H1 (cell line): ENCODE measurements around the gene CPT1A. TPM values are rescaled to one million over a fixed set of nuclear protein-coding genes. Genes with fewer than 3 reads are reported as not detected.

ENCODE experiments used
- CTCF ChIA-PET: fragments of 300-600 bp; sonication (Branson Sonifier 250); formaldehyde crosslinking; loops from one replicate; lab custom pipeline; 2021; ENCODE audit not compliant: partially characterized antibody; lab: Charles Lee
- POLR2A ChIA-PET: fragments of 300-600 bp; sonication (Branson Sonifier 250); formaldehyde crosslinking; loops from one replicate; lab custom pipeline; 2021; ENCODE audit warnings: inconsistent platforms; ENCODE audit not compliant: partially characterized antibody; lab: Charles Lee
- DNase-seq, 2 experiments: peaks; one replicate each; pipeline versions ENCODE4 v3.0.0 to v3.0.0-alpha.2; 2010 to 2022; ENCODE audit warnings: low spot score in 2 of 2, low read depth in 1 of 2, mixed read lengths in 1 of 2
- FAIRE-seq: peaks from 2 replicates; lab custom pipeline; 2011; peaks lifted over from hg19 to GRCh38; lab: Jason Lieb, UNC
- H2AFZ ChIP-seq: 2 replicates; pipeline ENCODE4 v1.8.1; 2012; ENCODE audit warnings: low read length, inconsistent platforms
- H2AK5ac ChIP-seq: 2 replicates; pipeline ENCODE4 v1.6.1; 2013; ENCODE audit warnings: low read depth, low read length
- H2BK120ac ChIP-seq: replicated peaks from 2 replicates; pipeline ENCODE3; 2013; ENCODE audit warnings: low read depth, low read length, inconsistent platforms
- H2BK12ac ChIP-seq: 2 replicates; pipeline ENCODE4 v1.6.1; 2013; ENCODE audit warnings: low read depth, low read length
- H2BK15ac ChIP-seq: 2 replicates; pipeline ENCODE4 v1.6.1; 2013; ENCODE audit warnings: low read length
- H2BK20ac ChIP-seq: 2 replicates; pipeline ENCODE4 v1.6.1; 2013; ENCODE audit warnings: low read length
- H2BK5ac ChIP-seq: 2 replicates; pipeline ENCODE4 v1.6.1; 2013; ENCODE audit warnings: low read depth, low read length
- H3K14ac ChIP-seq: 2 replicates; pipeline ENCODE4 v1.6.1; 2013; ENCODE audit warnings: inconsistent platforms; ENCODE audit not compliant: insufficient read length
- H3K18ac ChIP-seq: 2 replicates; pipeline ENCODE4 v1.6.1; 2013; ENCODE audit warnings: low read length; ENCODE audit errors: extremely low read depth
- H3K23ac ChIP-seq: 2 replicates; pipeline ENCODE4 v1.6.1; 2013; ENCODE audit warnings: inconsistent platforms; ENCODE audit not compliant: insufficient read length
- H3K23me2 ChIP-seq: 2 replicates; pipeline ENCODE4 v1.6.1; 2013; ENCODE audit warnings: low read depth, low read length
- H3K27ac ChIP-seq: 2 replicates; pipeline ENCODE4 v1.6.1; 2011; ENCODE audit warnings: low read depth, low read length, inconsistent platforms
- H3K27me3 ChIP-seq, 4 experiments: replicated peaks in 1 of 4; 1 replicate in 1 of 4; 2 replicates in 3 of 4; pipeline versions ENCODE4 v1.6.1 to v1.8.1; 2011 to 2013; ENCODE audit warnings: low read length in 3 of 4, mild to moderate bottlenecking in 3 of 4, inconsistent platforms in 2 of 4, mixed read lengths in 2 of 4, moderate library complexity in 1 of 4; ENCODE audit not compliant: control insufficient read depth in 3 of 4, insufficient read depth in 3 of 4; ENCODE audit errors: extremely low read depth in 1 of 4
- H3K36me3 ChIP-seq, 4 experiments: 2 replicates each; pipeline versions ENCODE4 v1.6.1 to v1.8.1; 2011 to 2013; ENCODE audit warnings: mild to moderate bottlenecking in 4 of 4, low read length in 3 of 4, moderate library complexity in 2 of 4, control low read depth in 1 of 4, inconsistent platforms in 1 of 4; ENCODE audit not compliant: insufficient read depth in 4 of 4, control insufficient read depth in 2 of 4
- H3K4ac ChIP-seq: replicated peaks from 2 replicates; pipeline ENCODE3; 2013; ENCODE audit warnings: low read length, low read depth, mixed read lengths, inconsistent platforms; ENCODE audit not compliant: insufficient read length
- H3K4me1 ChIP-seq, 4 experiments: replicated peaks in 1 of 4; 1 replicate in 1 of 4; 2 replicates in 3 of 4; pipeline versions ENCODE4 v1.6.1 to v1.8.1; 2011 to 2013; ENCODE audit warnings: low read length in 3 of 4, inconsistent platforms in 2 of 4, mixed read lengths in 1 of 4; ENCODE audit not compliant: insufficient read depth in 4 of 4, control insufficient read depth in 3 of 4
- H3K4me2 ChIP-seq, 2 experiments: 2 replicates each; pipeline versions ENCODE4 v1.6.1 to v1.8.1; 2011 to 2013; ENCODE audit warnings: low read depth in 2 of 2, low read length in 2 of 2, control low read depth in 1 of 2, inconsistent platforms in 1 of 2, mild to moderate bottlenecking in 1 of 2; ENCODE audit not compliant: insufficient read depth in 1 of 2
- H3K4me3 ChIP-seq, 4 experiments: fragments of 200-600, 300-600 bp in 1 of 4; sonication (generic), shearing (Covaris generic), sonication (Bioruptor Twin) in 1 of 4; 2 replicates each; pipeline versions ENCODE4 v1.5.1 to v1.8.1; 2011 to 2016; ENCODE audit warnings: low read length in 4 of 4, low read depth in 3 of 4, control low read depth in 2 of 4, inconsistent platforms in 2 of 4, mild to moderate bottlenecking in 2 of 4, mixed read lengths in 1 of 4, moderate library complexity in 1 of 4; ENCODE audit not compliant: insufficient read depth in 2 of 4; ENCODE audit errors: extremely low read depth in 1 of 4
- H3K56ac ChIP-seq: replicated peaks from 2 replicates; pipeline ENCODE3; 2013; ENCODE audit warnings: low read depth, mild to moderate bottlenecking, mixed read lengths, low read length, inconsistent platforms; ENCODE audit not compliant: insufficient read length
- H3K79me1 ChIP-seq: 2 replicates; pipeline ENCODE4 v1.6.1; 2013; ENCODE audit warnings: low read depth, low read length, control low read depth
- H3K79me2 ChIP-seq, 2 experiments: 2 replicates each; pipeline versions ENCODE4 v1.6.1 to v1.8.1; 2012 to 2013; ENCODE audit warnings: low read length in 2 of 2, mild to moderate bottlenecking in 2 of 2, inconsistent platforms in 1 of 2; ENCODE audit not compliant: insufficient read depth in 2 of 2, control insufficient read depth in 1 of 2
- H3K9ac ChIP-seq, 4 experiments: replicated peaks in 1 of 4; 1 replicate in 1 of 4; 2 replicates in 3 of 4; pipeline versions ENCODE4 v1.6.1 to v1.8.1; 2011 to 2013; ENCODE audit warnings: low read depth in 3 of 4, low read length in 3 of 4, control low read depth in 2 of 4, mild to moderate bottlenecking in 2 of 4, moderate library complexity in 2 of 4, inconsistent platforms in 1 of 4; ENCODE audit errors: extremely low read depth in 1 of 4
- H3K9me3 ChIP-seq, 2 experiments: 2 replicates each; pipeline versions ENCODE4 v1.6.1 to v1.8.1; 2012 to 2013; ENCODE audit warnings: mild to moderate bottlenecking in 2 of 2, moderate library complexity in 2 of 2, control low read depth in 1 of 2, inconsistent platforms in 1 of 2, low read depth in 1 of 2, low read length in 1 of 2, mixed read lengths in 1 of 2; ENCODE audit not compliant: insufficient read depth in 2 of 2
- H4K20me1 ChIP-seq, 2 experiments: replicated peaks in 1 of 2; 2 replicates each; pipeline versions ENCODE3 to v1.8.1; 2011 to 2013; ENCODE audit warnings: inconsistent platforms in 2 of 2, low read length in 2 of 2, mild to moderate bottlenecking in 1 of 2; ENCODE audit not compliant: insufficient read depth in 2 of 2, control insufficient read depth in 1 of 2
- H4K5ac ChIP-seq: 2 replicates; pipeline ENCODE4 v1.6.1; 2013; ENCODE audit warnings: low read length, low read depth, mixed read lengths, inconsistent platforms; ENCODE audit not compliant: insufficient read length
- H4K8ac ChIP-seq: 2 replicates; pipeline ENCODE4 v1.8.0; 2013; ENCODE audit warnings: mild to moderate bottlenecking, moderate library complexity, low read length, inconsistent platforms; ENCODE audit not compliant: insufficient read depth; ENCODE audit errors: extremely low read depth
- H4K91ac ChIP-seq: replicated peaks from 2 replicates; pipeline ENCODE3; 2013; ENCODE audit warnings: low read length, mixed read lengths, inconsistent platforms; ENCODE audit not compliant: insufficient read length
- FOSL1 ChIP-seq: IDR thresholded peaks from 2 replicates; pipeline ENCODE4 v1.6.1; 2011; ENCODE audit warnings: mild to moderate bottlenecking, low read depth, low read length, moderate library complexity; ENCODE audit not compliant: insufficient read depth
- HDAC2 ChIP-seq, 2 experiments: fragments of 300-600 bp in 1 of 2; sonication (generic) in 1 of 2; IDR thresholded peaks; 2 replicates each; pipeline ENCODE4 v1.6.1; 2011 to 2012; ENCODE audit warnings: low read depth in 2 of 2, low read length in 2 of 2, mild to moderate bottlenecking in 2 of 2, moderate library complexity in 2 of 2, borderline replicate concordance in 1 of 2, inconsistent platforms in 1 of 2
- KDM5A ChIP-seq: fragments of 200-600 bp; IDR thresholded peaks from 2 replicates; pipeline ENCODE4 v1.7.1; 2012; ENCODE audit warnings: mild to moderate bottlenecking, low read length, inconsistent platforms, mixed read lengths
- MAFK ChIP-seq: IDR thresholded peaks from 2 replicates; pipeline ENCODE4 v1.6.1; 2012; ENCODE audit warnings: low read depth, mild to moderate bottlenecking, improper control_type of control experiment, low read length
- POLR2A ChIP-seq, 2 experiments: IDR thresholded peaks; 1 replicate in 1 of 2; 2 replicates in 1 of 2; pipeline ENCODE4 v1.6.1; 2011; ENCODE audit warnings: low read depth in 2 of 2, low read length in 2 of 2, mild to moderate bottlenecking in 2 of 2; ENCODE audit errors: control extremely low read depth in 1 of 2
- POLR2AphosphoS5 ChIP-seq: IDR thresholded peaks from 2 replicates; pipeline ENCODE4 v1.6.1; 2011; ENCODE audit warnings: low read depth, low read length
- SIN3A ChIP-seq, 2 experiments: IDR thresholded peaks in 1 of 2; conservative IDR thresholded peaks in 1 of 2; 2 replicates each; pipeline ENCODE4 v1.6.1; 2011 to 2012; ENCODE audit warnings: low read length in 2 of 2, improper control_type of control experiment in 1 of 2, low read depth in 1 of 2, mild to moderate bottlenecking in 1 of 2
- SIRT6 ChIP-seq: IDR thresholded peaks from one replicate; pipeline ENCODE4 v1.7.1; 2012; ENCODE audit warnings: low read length, inconsistent platforms
- SP1 ChIP-seq: IDR thresholded peaks from 2 replicates; pipeline ENCODE4 v1.6.1; 2011; ENCODE audit warnings: low read depth, low read length
- SUZ12 ChIP-seq: fragments of 200-600 bp; sonication (generic); IDR thresholded peaks from 2 replicates; pipeline ENCODE4 v1.6.1; 2012; ENCODE audit warnings: mild to moderate bottlenecking, inconsistent platforms, low read length, moderate library complexity, mixed read lengths
- TCF12 ChIP-seq: IDR thresholded peaks from 2 replicates; pipeline ENCODE4 v1.6.1; 2011; ENCODE audit warnings: low read depth, mild to moderate bottlenecking, low read length
- WGBS, 2 experiments: shearing (Covaris generic) in 1 of 2; methylation state at CpG; one replicate each; pipeline versions ENCODE4 v1.1.6 to v1.1.7; 2013 to 2015; ENCODE audit warnings: low lambda C conversion rate in 2 of 2, mixed read lengths in 2 of 2, inconsistent platforms in 1 of 2, low coverage in 1 of 2, missing lambda C conversion rate in 1 of 2; ENCODE audit not compliant: insufficient replicate concordance in 2 of 2, insufficient coverage in 1 of 2, insufficient read length in 1 of 2; ENCODE audit errors: extremely low coverage in 1 of 2, missing lambda C conversion rate in 1 of 2; 5-methylcytosine and 5-hydroxymethylcytosine counted together
- polyA plus RNA-seq, 7 experiments: library from polyadenylated mRNA; depleted of rRNA in 3 of 7; stranded (reverse) in 5 of 7; unstranded in 2 of 7; fragments of >200 nt in 5 of 7; fragments of 200-250 nt in 2 of 7; gene quantifications; 1 replicate in 5 of 7; 2 replicates in 1 of 7; 4 replicates in 1 of 7; pipeline versions ENCODE4 v1.2.1 to v1.2.3, GENCODE V29; 2011 to 2013; ENCODE audit warnings: missing spikeins in 2 of 7, mixed read lengths in 2 of 7
- total RNA-seq: library from RNA; stranded (reverse); fragmentation: NEBNext Ultra II Directional; extraction: Animal tissue kit (Norgen Biotek cat#: 25700); gene quantifications from 2 replicates; pipeline ENCODE4 v1.2.1, GENCODE V29; 2021
- TF ChIP-seq, protein P1 (sequence below): IDR thresholded peaks from 2 replicates; pipeline ENCODE4 v1.6.1; 2011; ENCODE audit warnings: low read length, improper control_type of control experiment

Gene CPT1A
- total and polyA plus RNA-seq, 2 of the 8 experiments (the other 6 are each of a cell fraction or from before 2014, with no cell fraction given) = 2.9 to 12.2 TPM

GRCh38 chr11:68832476-68833181 is 9.1 kb downstream of the CPT1A start:
- Histone ChIP-seq H3K9ac (no peak overlapping the region), H3K79me2 (no peaks in the 10 kb centered on the region), H3K4me3 (no peak overlapping the region), H2BK20ac (no peak overlapping the region), H3K18ac (no peak overlapping the region), H3K4me2 (no peak overlapping the region), H2AK5ac (no peak overlapping the region), H4K5ac (no peak overlapping the region), H3K14ac (no peak overlapping the region), H3K4me1 (peaks cover 3 to 13% (median 9%) of the 10 kb centered on the region in 4 experiments), H3K56ac (no peak overlapping the region), H3K23ac (no peak overlapping the region), H2BK5ac (no peak overlapping the region), H3K27me3 (no peaks in the 10 kb centered on the region; a peak in 1 of 7 replicates), H3K9me3 (no peaks in the 10 kb centered on the region), H2AFZ (no peak overlapping the region), H4K20me1 (peaks cover 0 to 2% of the 10 kb centered on the region in 2 experiments), H3K27ac (no peak overlapping the region), H3K23me2 (no peaks in the 10 kb centered on the region), H3K79me1 (0 out of 2 replicates have a peak, but pooled peaks cover 3% of the 10 kb centered on the region), H4K91ac (no peak overlapping the region), H2BK12ac (no peak overlapping the region), H4K8ac (no peak overlapping the region), H3K4ac (no peak overlapping the region), H2BK120ac (no peak overlapping the region), H2BK15ac (no peak overlapping the region), H3K36me3 (no peaks in the 10 kb centered on the region)
- CTCF ChIA-PET = interaction anchor here (1.2 to 1.6 kb wide), 3 partner anchors 22 to 121 kb away, joined by 3 read pairs; no protein-coding TSS in a partner anchor
- FAIRE-seq = no peak
- POLR2A ChIA-PET = no interaction called here
- WGBS, 2 experiments = 85% methylated on average over 8 of the region's 8 CpGs; no CpG with 5 or more reads in 1 of the 2 experiments
- DNase-seq = no peak
- TF ChIP-seq KDM5A (no peak), POLR2A (IDR thresholded peaks at IDR 0.05; ENCODE audit: control extremely low read depth in 1 of 2, low read depth in 2 of 2, low read length in 2 of 2) (no peak), POLR2AphosphoS5 (no peak), SUZ12 (no peak), SP1 (no peak), SIRT6 (no peak), FOSL1 (no peak), TCF12 (no peak), SIN3A (conservative IDR thresholded peaks at IDR 0.05 in 1 of 2, IDR thresholded peaks at IDR 0.05 in 1 of 2; ENCODE audit: low read depth in 1 of 2, low read length in 2 of 2) (no peak), MAFK (no peak), HDAC2 (IDR thresholded peaks at IDR 0.05; ENCODE audit: borderline replicate concordance in 1 of 2, low read depth in 2 of 2, low read length in 2 of 2) (no peak)
- TF ChIP-seq, protein P1, sequence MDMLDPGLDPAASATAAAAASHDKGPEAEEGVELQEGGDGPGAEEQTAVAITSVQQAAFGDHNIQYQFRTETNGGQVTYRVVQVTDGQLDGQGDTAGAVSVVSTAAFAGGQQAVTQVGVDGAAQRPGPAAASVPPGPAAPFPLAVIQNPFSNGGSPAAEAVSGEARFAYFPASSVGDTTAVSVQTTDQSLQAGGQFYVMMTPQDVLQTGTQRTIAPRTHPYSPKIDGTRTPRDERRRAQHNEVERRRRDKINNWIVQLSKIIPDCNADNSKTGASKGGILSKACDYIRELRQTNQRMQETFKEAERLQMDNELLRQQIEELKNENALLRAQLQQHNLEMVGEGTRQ = no peak
